ENCODE results near the gene TPK1. TPM values are rescaled to one million over a fixed set of nuclear protein-coding genes. Genes with fewer than 3 reads are reported as not detected.
"Not testable (repeated sequence)": the region's sequence is repeated elsewhere in the genome, so short reads cannot be mapped to it uniquely, and the experiment has no call there.

The TPK1 gene
- total RNA-seq, 1 experiment from 2014 or later, result 2.1 TPM

GRCh38 chr7:144438759-144439158, 397.1 kb downstream of the TPK1 start:
- no peak for DNase-seq (ENCODE audit: low read depth, low spot score)
- in situ Hi-C loops (cut with HindIII; ENCODE audit: low pct_unique_long_range_greater_than_20kb, low sequenced_read_pairs), result no loop called here

GRCh38 chr7:144437370-144438191, 398.3 kb downstream of the TPK1 start:
- in situ Hi-C loops (cut with HindIII; ENCODE audit: low pct_unique_long_range_greater_than_20kb, low sequenced_read_pairs), result no loop called here
- DNase-seq (ENCODE audit: low read depth, low spot score), result peak; percentile 78

GRCh38 chr7:144436500-144436899, 399.4 kb downstream of the TPK1 start:
- DNase-seq (ENCODE audit: low read depth, low spot score), result no peak
- in situ Hi-C loops (cut with HindIII; ENCODE audit: low pct_unique_long_range_greater_than_20kb, low sequenced_read_pairs), result no loop called here

- in situ Hi-C loops (cut with HindIII; ENCODE audit: low pct_unique_long_range_greater_than_20kb, low sequenced_read_pairs), result no loop called here
- DNase-seq (ENCODE audit: low read depth, low spot score), result no peak
These were observed 407.4 kb downstream of the TPK1 start for GRCh38 chr7:144428431-144428830.

- in situ Hi-C loops (cut with HindIII; ENCODE audit: low pct_unique_long_range_greater_than_20kb, low sequenced_read_pairs), result not testable (repeated sequence)
These were observed 408.3 kb downstream of the TPK1 start for GRCh38 chr7:144427539-144427938.

GRCh38 chr7:144418931-144419330, 416.9 kb downstream of the TPK1 start:
- in situ Hi-C loops (cut with HindIII; ENCODE audit: low pct_unique_long_range_greater_than_20kb, low sequenced_read_pairs); DNase-seq (ENCODE audit: low read depth, low spot score): not testable (repeated sequence)

More at GRCh38 chr7:144427539-144427938, 408.3 kb downstream of the TPK1 start:
- DNase-seq (ENCODE audit: low read depth, low spot score), result not testable (repeated sequence)

- in situ Hi-C loops (cut with HindIII; ENCODE audit: low pct_unique_long_range_greater_than_20kb, low sequenced_read_pairs), result no loop called here
- DNase-seq (ENCODE audit: low read depth, low spot score), result no peak
These were observed 419.5 kb downstream of the TPK1 start for GRCh38 chr7:144416341-144416740.

- DNase-seq (ENCODE audit: low read depth, low spot score), result no peak
- in situ Hi-C loops (cut with HindIII; ENCODE audit: low pct_unique_long_range_greater_than_20kb, low sequenced_read_pairs), result no loop called here
These were observed 420.0 kb downstream of the TPK1 start for GRCh38 chr7:144415858-144416257.

- DNase-seq (ENCODE audit: low read depth, low spot score), result no peak
- in situ Hi-C loops (cut with HindIII; ENCODE audit: low pct_unique_long_range_greater_than_20kb, low sequenced_read_pairs), result no loop called here
These were observed 421.0 kb downstream of the TPK1 start for GRCh38 chr7:144414815-144415214.

GRCh38 chr7:144410441-144410840, 425.4 kb downstream of the TPK1 start:
- in situ Hi-C loops (cut with HindIII; ENCODE audit: low pct_unique_long_range_greater_than_20kb, low sequenced_read_pairs), result no loop called here
- no peak for DNase-seq (ENCODE audit: low read depth, low spot score)

GRCh38 chr7:144408121-144408520, 427.7 kb downstream of the TPK1 start:
- DNase-seq (ENCODE audit: low read depth, low spot score), result no peak

GRCh38 chr7:144407266-144407931, 428.5 kb downstream of the TPK1 start:
- DNase-seq (ENCODE audit: low read depth, low spot score), result no peak
- in situ Hi-C loops (cut with HindIII; ENCODE audit: low pct_unique_long_range_greater_than_20kb, low sequenced_read_pairs), result no loop called here

More at GRCh38 chr7:144408121-144408520, 427.7 kb downstream of the TPK1 start:
- in situ Hi-C loops (cut with HindIII; ENCODE audit: low pct_unique_long_range_greater_than_20kb, low sequenced_read_pairs), result no loop called here

- in situ Hi-C loops (cut with HindIII; ENCODE audit: low pct_unique_long_range_greater_than_20kb, low sequenced_read_pairs), result no loop called here
- no peak for DNase-seq (ENCODE audit: low read depth, low spot score)
These were observed 430.9 kb downstream of the TPK1 start for GRCh38 chr7:144404946-144405345.

GRCh38 chr7:144403649-144404061, 432.2 kb downstream of the TPK1 start, which contains the start of gene NOBOX:
NOBOX (minus strand) TSS chr7:144403693.
- in situ Hi-C loops (cut with HindIII; ENCODE audit: low pct_unique_long_range_greater_than_20kb, low sequenced_read_pairs), result no loop called here
- DNase-seq (ENCODE audit: low read depth, low spot score), result no peak

GRCh38 chr7:144403102-144403501, 432.8 kb downstream of the TPK1 start:
- DNase-seq (ENCODE audit: low read depth, low spot score), result no peak
- in situ Hi-C loops (cut with HindIII; ENCODE audit: low pct_unique_long_range_greater_than_20kb, low sequenced_read_pairs), result no loop called here
